GM12878 (cell line): Measurements from ENCODE around the gene CELSR1. TPM values are rescaled to one million over a fixed set of nuclear protein-coding genes. Genes with fewer than 3 reads are reported as not detected.

Source experiments
- ATAC-seq: fragments of 200-7000 bp; cut with Tn5 transposase; 3 replicates; pipeline ENCODE4 v1.9.1; 2020; ENCODE audit warnings: mild to moderate bottlenecking, moderate library complexity
- BruUV-seq: library from RNA; stranded (reverse); fragments of 400-500 nt; replicated peaks from 2 replicates; lab custom pipeline; 2021; lab: Mats Ljungman, UMichigan
- CTCF ChIA-PET: fragments of 300-600 bp; sonication (Branson Sonifier 250); formaldehyde crosslinking; extraction: SDS; loops from one replicate; lab custom pipeline; 2021; ENCODE audit warnings: inconsistent platforms; lab: Yijun Ruan, JAX
- POLR2A ChIA-PET: fragments of 350-600 bp; formaldehyde crosslinking; extraction: SDS; loops from one replicate; lab custom pipeline; 2021; ENCODE audit warnings: inconsistent platforms; lab: Charles Lee
- RAD21 ChIA-PET: fragments of 300-600 bp; sonication (Branson Sonifier 250); formaldehyde crosslinking; loops from one replicate; lab custom pipeline; 2023; ENCODE audit warnings: antibody characterized with exemption; ENCODE audit not compliant: unreplicated experiment; lab: Charles Lee
- SMC1A ChIA-PET: fragments of 300-600 bp; sonication (Branson Sonifier 250); formaldehyde crosslinking; loops from one replicate; lab custom pipeline; 2023; ENCODE audit not compliant: unreplicated experiment, uncharacterized antibody; lab: Charles Lee
- DNase-seq: peaks from one replicate; pipeline ENCODE4 v3.0.0-alpha.2; 2011; ENCODE audit warnings: low read depth, low spot score
- FAIRE-seq: peaks from 3 replicates; lab custom pipeline; 2011; peaks lifted over from hg19 to GRCh38; lab: Jason Lieb, UNC
- H2AFZ ChIP-seq: 2 replicates; pipeline ENCODE4 v1.6.0; 2011; ENCODE audit warnings: low read depth, low read length, control low read depth; ENCODE audit not compliant: control insufficient read depth
- H3K27ac ChIP-seq: 2 replicates; pipeline ENCODE4 v1.5.1; 2011; ENCODE audit warnings: control low read depth; ENCODE audit not compliant: control insufficient read depth, insufficient read depth
- H3K27me3 ChIP-seq, 2 experiments: replicated peaks in 1 of 2; 2 replicates each; pipeline versions ENCODE4 v1.6.0 to v1.6.1; 2011; ENCODE audit warnings: low read length in 1 of 2; ENCODE audit not compliant: control insufficient read depth in 2 of 2, insufficient read depth in 2 of 2
- H3K36me3 ChIP-seq, 2 experiments: 2 replicates each; pipeline ENCODE4 v1.5.1; 2011; ENCODE audit warnings: low read length in 1 of 2; ENCODE audit not compliant: control insufficient read depth in 2 of 2, insufficient read depth in 2 of 2
- H3K4me1 ChIP-seq: 2 replicates; pipeline ENCODE4 v1.6.1; 2011; ENCODE audit warnings: mild to moderate bottlenecking, low read length, moderate library complexity, mixed read lengths; ENCODE audit not compliant: control insufficient read depth, insufficient read depth
- H3K4me2 ChIP-seq: 2 replicates; pipeline ENCODE4 v1.6.0; 2011; ENCODE audit warnings: control low read depth; ENCODE audit not compliant: control insufficient read depth, insufficient read depth
- H3K4me3 ChIP-seq: fragments of 200-600 bp; sonication (generic); 2 replicates; pipeline ENCODE4 v1.5.1; 2016
- H3K79me2 ChIP-seq: 2 replicates; pipeline ENCODE4 v1.6.0; 2011; ENCODE audit warnings: low read length; ENCODE audit not compliant: control insufficient read depth, insufficient read depth
- H3K9ac ChIP-seq: 2 replicates; pipeline ENCODE4 v1.8.0; 2011; ENCODE audit warnings: low read length, control low read depth, mixed read lengths; ENCODE audit not compliant: control insufficient read depth, insufficient read depth
- H3K9me3 ChIP-seq: replicated peaks from 3 replicates; pipeline ENCODE4 v1.5.1; 2011; ENCODE audit warnings: mild to moderate bottlenecking, low read length; ENCODE audit not compliant: control insufficient read depth, insufficient read depth
- H4K20me1 ChIP-seq: 2 replicates; pipeline ENCODE4 v1.6.0; 2011; ENCODE audit not compliant: control insufficient read depth, insufficient read depth
- ASH2L ChIP-seq: fragments of 300-600, 200-600 bp; sonication (generic); IDR thresholded peaks from 2 replicates; pipeline ENCODE4 v1.6.1; 2017; ENCODE audit warnings: low read depth, mild to moderate bottlenecking, borderline replicate concordance
- ATF7 ChIP-seq: fragments of 450-650 bp; IDR thresholded peaks from 2 replicates; pipeline ENCODE4 v1.6.1; 2016; ENCODE audit warnings: low read depth, mild to moderate bottlenecking
- BACH1 ChIP-seq: fragments of 450-650 bp; IDR thresholded peaks from 2 replicates; pipeline ENCODE4 v1.6.1; 2017; ENCODE audit warnings: mild to moderate bottlenecking, borderline replicate concordance
- EGR1 ChIP-seq, 2 experiments: IDR thresholded peaks; 1 replicate in 1 of 2; 2 replicates in 1 of 2; pipeline ENCODE4 v1.6.1; 2011 to 2012; ENCODE audit warnings: low read depth in 2 of 2, low read length in 2 of 2, borderline replicate concordance in 1 of 2, mild to moderate bottlenecking in 1 of 2, moderate library complexity in 1 of 2
- HCFC1 ChIP-seq: fragments of 150-350 bp; IDR thresholded peaks from 2 replicates; pipeline ENCODE4 v1.6.1; 2014; ENCODE audit warnings: low read length
- HDGF ChIP-seq: fragments of 450-650 bp; IDR thresholded peaks from 2 replicates; pipeline ENCODE4 v1.6.1; 2016; ENCODE audit warnings: antibody characterized with exemption
- KAT2A ChIP-seq: conservative IDR thresholded peaks from 2 replicates; pipeline ENCODE4 v1.6.1; 2011; ENCODE audit warnings: low read depth, low read length; ENCODE audit not compliant: control insufficient read depth
- MEF2A ChIP-seq: IDR thresholded peaks from 2 replicates; pipeline ENCODE4 v1.6.1; 2011; ENCODE audit warnings: low read depth, mild to moderate bottlenecking, low read length, moderate library complexity; ENCODE audit not compliant: insufficient read depth
- MTA2 ChIP-seq: fragments of 450-650 bp; IDR thresholded peaks from 2 replicates; pipeline ENCODE4 v1.6.1; 2016; ENCODE audit warnings: low read depth, mild to moderate bottlenecking, moderate library complexity
- MTA3 ChIP-seq: IDR thresholded peaks from 2 replicates; pipeline ENCODE4 v1.6.1; 2012; ENCODE audit warnings: low read length, inconsistent platforms, borderline replicate concordance
- NR2F1 ChIP-seq: fragments of 450-650 bp; conservative IDR thresholded peaks from 2 replicates; pipeline ENCODE4 v1.6.1; 2017; ENCODE audit warnings: mild to moderate bottlenecking
- WRNIP1 ChIP-seq: IDR thresholded peaks from 2 replicates; pipeline ENCODE4 v1.6.1; 2011; ENCODE audit warnings: low read depth, low read length, improper control_type of control experiment, borderline replicate concordance
- ZNF622 ChIP-seq: fragments of 450-650 bp; IDR thresholded peaks from 2 replicates; pipeline ENCODE4 v1.6.1; 2017; ENCODE audit warnings: mild to moderate bottlenecking, inconsistent platforms
- WGBS: methylation state at CpG from one replicate; pipeline ENCODE4 v1.1.6; 2016; ENCODE audit warnings: low lambda C conversion rate; ENCODE audit not compliant: insufficient replicate concordance, insufficient coverage; ENCODE audit errors: missing lambda C conversion rate; 5-methylcytosine and 5-hydroxymethylcytosine counted together
- in situ Hi-C: fragments of 300-500 bp; cut with MboI; formaldehyde crosslinking; loops from 9 replicates; pipeline ENCODE4 v1.14.3; 2018; ENCODE audit warnings: mixed read lengths
- intact Hi-C: fragments of 100-400 bp; cut with micrococcal nuclease; formaldehyde crosslinking; loops from one replicate; pipeline ENCODE4 v1.14.2; 2022; ENCODE audit not compliant: unreplicated experiment
- polyA plus RNA-seq, 11 experiments: library from polyadenylated mRNA; depleted of rRNA in 4 of 11; unstranded in 6 of 11; stranded (reverse) in 5 of 11; fragments of >200 nt; fragmentation: Nextera tagmentation in 4 of 11; fragmentation: Illumina TruSeq in 1 of 11; extraction: Ambion mirVana in 4 of 11; extraction: Trizol in 1 of 11; gene quantifications; 1 replicate in 1 of 11; 2 replicates in 10 of 11; pipeline versions ENCODE4 v1.2.1 to v1.2.3, GENCODE V29; 2011 to 2016; ENCODE audit warnings: inconsistent platforms in 2 of 11, missing spikeins in 2 of 11, low read depth in 1 of 11
- total RNA-seq, 4 experiments: library from RNA; depleted of rRNA in 3 of 4; stranded (reverse); fragments of >200 nt in 3 of 4; fragmentation: Illumina TruSeq in 1 of 4; extraction: Trizol in 1 of 4; gene quantifications; 2 replicates each; pipeline versions ENCODE4 v1.2.1 to v1.2.3, GENCODE V29; 2013 to 2021
- TF ChIP-seq, protein P1 (sequence below): fragments of 450-650 bp; IDR thresholded peaks from 2 replicates; pipeline ENCODE4 v1.6.1; 2017; ENCODE audit warnings: mild to moderate bottlenecking, moderate library complexity

Gene CELSR1
- total and polyA plus RNA-seq, 10 of the 15 experiments (the other 5 are each of a cell fraction or from before 2014, with no cell fraction given) = 0.05 to 1.7 (median 0.35) TPM; not detected in 2

- ATAC-seq = no peak
- 57% methylated on average over 5 of the region's 5 CpGs for WGBS
- ChIA-PET RAD21 (no interaction called here), POLR2A (no interaction called here), SMC1A (no interaction called here), CTCF (no interaction called here)
- H2AFZ ChIP-seq = no peak overlapping the region
- H4K20me1 ChIP-seq = no peaks in the 10 kb centered on the region
- no TSS peak for BruUV-seq
- H3K4me2 ChIP-seq = no peak overlapping the region
- H3K27me3 ChIP-seq = no peaks in the 10 kb centered on the region
- TF ChIP-seq ATF7 = no peak
- TF ChIP-seq MTA2 = no peak
- no peak for TF ChIP-seq HDGF
- TF ChIP-seq WRNIP1 = no peak
- TF ChIP-seq HCFC1 = no peak
- no peak for TF ChIP-seq KAT2A
- no peak for TF ChIP-seq ZNF622
- no peak for TF ChIP-seq MTA3
- TF ChIP-seq NR2F1 = no peak
- no peak for TF ChIP-seq BACH1
- TF ChIP-seq, protein P1, sequence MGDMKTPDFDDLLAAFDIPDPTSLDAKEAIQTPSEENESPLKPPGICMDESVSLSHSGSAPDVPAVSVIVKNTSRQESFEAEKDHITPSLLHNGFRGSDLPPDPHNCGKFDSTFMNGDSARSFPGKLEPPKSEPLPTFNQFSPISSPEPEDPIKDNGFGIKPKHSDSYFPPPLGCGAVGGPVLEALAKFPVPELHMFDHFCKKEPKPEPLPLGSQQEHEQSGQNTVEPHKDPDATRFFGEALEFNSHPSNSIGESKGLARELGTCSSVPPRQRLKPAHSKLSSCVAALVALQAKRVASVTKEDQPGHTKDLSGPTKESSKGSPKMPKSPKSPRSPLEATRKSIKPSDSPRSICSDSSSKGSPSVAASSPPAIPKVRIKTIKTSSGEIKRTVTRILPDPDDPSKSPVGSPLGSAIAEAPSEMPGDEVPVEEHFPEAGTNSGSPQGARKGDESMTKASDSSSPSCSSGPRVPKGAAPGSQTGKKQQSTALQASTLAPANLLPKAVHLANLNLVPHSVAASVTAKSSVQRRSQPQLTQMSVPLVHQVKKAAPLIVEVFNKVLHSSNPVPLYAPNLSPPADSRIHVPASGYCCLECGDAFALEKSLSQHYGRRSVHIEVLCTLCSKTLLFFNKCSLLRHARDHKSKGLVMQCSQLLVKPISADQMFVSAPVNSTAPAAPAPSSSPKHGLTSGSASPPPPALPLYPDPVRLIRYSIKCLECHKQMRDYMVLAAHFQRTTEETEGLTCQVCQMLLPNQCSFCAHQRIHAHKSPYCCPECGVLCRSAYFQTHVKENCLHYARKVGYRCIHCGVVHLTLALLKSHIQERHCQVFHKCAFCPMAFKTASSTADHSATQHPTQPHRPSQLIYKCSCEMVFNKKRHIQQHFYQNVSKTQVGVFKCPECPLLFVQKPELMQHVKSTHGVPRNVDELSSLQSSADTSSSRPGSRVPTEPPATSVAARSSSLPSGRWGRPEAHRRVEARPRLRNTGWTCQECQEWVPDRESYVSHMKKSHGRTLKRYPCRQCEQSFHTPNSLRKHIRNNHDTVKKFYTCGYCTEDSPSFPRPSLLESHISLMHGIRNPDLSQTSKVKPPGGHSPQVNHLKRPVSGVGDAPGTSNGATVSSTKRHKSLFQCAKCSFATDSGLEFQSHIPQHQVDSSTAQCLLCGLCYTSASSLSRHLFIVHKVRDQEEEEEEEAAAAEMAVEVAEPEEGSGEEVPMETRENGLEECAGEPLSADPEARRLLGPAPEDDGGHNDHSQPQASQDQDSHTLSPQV = no peak
- no peak for TF ChIP-seq MEF2A
- TF ChIP-seq EGR1 (IDR thresholded peaks at IDR 0.05; ENCODE audit: borderline replicate concordance in 1 of 2, low read depth in 2 of 2, low read length in 2 of 2) = no peak
- TF ChIP-seq ASH2L = no peak
- intact Hi-C loops = no loop called here
- H3K4me3 ChIP-seq = no peak overlapping the region
- no peak overlapping the region for H3K27ac ChIP-seq
- H3K79me2 ChIP-seq = no peaks in the 10 kb centered on the region
- in situ Hi-C loops = no loop called here
- no peak overlapping the region for H3K9ac ChIP-seq
- H3K36me3 ChIP-seq = peaks cover 0 to 1% of the 10 kb centered on the region in 2 experiments; a peak in 1 of 4 replicates
- H3K9me3 ChIP-seq = no peaks in the 10 kb centered on the region
- no peak for FAIRE-seq
- no peak for DNase-seq
- H3K4me1 ChIP-seq = no peaks in the 10 kb centered on the region
Observed at GRCh38 chr22:46467006-46467405, 70.4 kb downstream of the CELSR1 start.
